HepG2 (cell line): ENCODE measurements around the gene ATG4B. TPM values are rescaled to one million over a fixed set of nuclear protein-coding genes. Genes with fewer than 3 reads are reported as not detected.

Experiments
- ATAC-seq: fragments of 200-7000 bp; cut with Tn5 transposase; 3 replicates; pipeline ENCODE4 v1.9.1; 2020; ENCODE audit warnings: mild to moderate bottlenecking, moderate library complexity
- BruUV-seq: library from RNA; stranded (reverse); fragments of 400-500 nt; replicated peaks from 2 replicates; lab custom pipeline; 2021; lab: Mats Ljungman, UMichigan
- CTCF ChIA-PET: fragments of 300-600 bp; formaldehyde crosslinking; extraction: SDS; loops from one replicate; lab custom pipeline; 2021; ENCODE audit warnings: low total read pairs, inconsistent platforms, low intra/inter-chr PET ratio; lab: Yijun Ruan, JAX
- POLR2A ChIA-PET: fragments of 350-600 bp; sonication (Branson Sonifier 250); formaldehyde crosslinking; loops from one replicate; lab custom pipeline; 2020; ENCODE audit warnings: antibody characterized with exemption, inconsistent platforms; lab: Yijun Ruan, JAX
- DNase-seq: peaks from one replicate; pipeline ENCODE4 v3.0.0-alpha.2; 2015; ENCODE audit warnings: low spot score
- FAIRE-seq: peaks from 3 replicates; lab custom pipeline; 2011; peaks lifted over from hg19 to GRCh38; lab: Jason Lieb, UNC
- H2AFZ ChIP-seq: one replicate; pipeline ENCODE4 v1.6.1; 2011; ENCODE audit warnings: low read length, inconsistent platforms
- H3K27ac ChIP-seq: fragments of 300-600 bp; 3 replicates; pipeline ENCODE4 v1.8.0; 2011; ENCODE audit warnings: mixed run types, mild to moderate bottlenecking, mixed read lengths, low read length, inconsistent platforms; ENCODE audit not compliant: insufficient read depth; ENCODE audit errors: extremely low read length
- H3K27me3 ChIP-seq, 2 experiments: fragments of 200-600 bp in 1 of 2; 2 replicates in 1 of 2; 3 replicates in 1 of 2; pipeline versions ENCODE4 v1.6.0 to v1.8.0; 2011; ENCODE audit warnings: low read length in 2 of 2, mild to moderate bottlenecking in 2 of 2, moderate library complexity in 2 of 2, inconsistent platforms in 1 of 2; ENCODE audit not compliant: insufficient read depth in 2 of 2, control insufficient read depth in 1 of 2
- H3K36me3 ChIP-seq, 2 experiments: fragments of 200-600 bp in 1 of 2; replicated peaks in 1 of 2; 2 replicates in 1 of 2; 3 replicates in 1 of 2; pipeline versions ENCODE4 v1.5.1 to v1.8.0; 2011; ENCODE audit warnings: low read length in 2 of 2, inconsistent platforms in 1 of 2; ENCODE audit not compliant: insufficient read depth in 2 of 2, control insufficient read depth in 1 of 2
- H3K4me1 ChIP-seq: 2 replicates; pipeline ENCODE4 v1.5.1; 2012; ENCODE audit warnings: low read length, inconsistent platforms; ENCODE audit not compliant: insufficient read depth
- H3K4me2 ChIP-seq: 2 replicates; pipeline ENCODE4 v1.6.0; 2011; ENCODE audit warnings: low read depth, low read length, inconsistent platforms
- H3K4me3 ChIP-seq, 3 experiments: fragments of 200-600 bp in 1 of 3; sonication (generic), shearing (Covaris generic) in 1 of 3; replicated peaks in 1 of 3; 2 replicates each; pipeline ENCODE4 v1.5.1; 2011 to 2016; ENCODE audit warnings: low read length in 3 of 3, inconsistent platforms in 2 of 3, low read depth in 2 of 3, mild to moderate bottlenecking in 2 of 3, control low read depth in 1 of 3, mixed read lengths in 1 of 3; ENCODE audit not compliant: insufficient read depth in 1 of 3
- H3K79me2 ChIP-seq: one replicate; pipeline ENCODE4 v1.6.1; 2011; ENCODE audit warnings: low read length, inconsistent platforms; ENCODE audit not compliant: insufficient read depth
- H3K9ac ChIP-seq: 2 replicates; pipeline ENCODE4 v1.6.0; 2011; ENCODE audit warnings: mild to moderate bottlenecking, low read depth, low read length, inconsistent platforms; ENCODE audit not compliant: insufficient read depth
- H3K9me3 ChIP-seq: 2 replicates; pipeline ENCODE4 v1.5.1; 2012; ENCODE audit warnings: mild to moderate bottlenecking, low read length
- H4K20me1 ChIP-seq: 2 replicates; pipeline ENCODE4 v1.6.0; 2011; ENCODE audit warnings: inconsistent platforms, mild to moderate bottlenecking, low read length, moderate library complexity; ENCODE audit not compliant: insufficient read depth
- ARID2 ChIP-seq: sonication (generic); formaldehyde crosslinking; IDR thresholded peaks from 2 replicates; pipeline ENCODE4 v1.8.1; 2022; ENCODE audit warnings: mild to moderate bottlenecking, missing genetic modification reagents, borderline replicate concordance
- CAMTA2 ChIP-seq: sonication (generic); formaldehyde crosslinking; IDR thresholded peaks from 2 replicates; pipeline ENCODE4 v1.4.0; 2020; ENCODE audit warnings: mild to moderate bottlenecking, missing genetic modification reagents, borderline replicate concordance
- HCFC1 ChIP-seq: fragments of 150-350 bp; IDR thresholded peaks from 2 replicates; pipeline ENCODE4 v1.6.1; 2014; ENCODE audit warnings: low read depth, low read length
- KAT2B ChIP-seq: fragments of 150-350 bp; IDR thresholded peaks from 2 replicates; pipeline ENCODE4 v1.6.1; 2014; ENCODE audit warnings: low read depth, low read length, borderline replicate concordance
- KDM5A ChIP-seq: fragments of 200-600 bp; sonication (generic); IDR thresholded peaks from 2 replicates; pipeline ENCODE4 v1.7.0; 2018; ENCODE audit warnings: antibody characterized with exemption, mild to moderate bottlenecking, low read length, borderline replicate concordance
- KDM5B ChIP-seq: sonication (generic); formaldehyde crosslinking; IDR thresholded peaks from 2 replicates; pipeline ENCODE4 v1.4.0; 2020; ENCODE audit warnings: missing genetic modification reagents, mild to moderate bottlenecking, borderline replicate concordance
- KLF13 ChIP-seq: sonication (generic); formaldehyde crosslinking; IDR thresholded peaks from 2 replicates; pipeline ENCODE4 v1.4.0; 2020; ENCODE audit warnings: mild to moderate bottlenecking, missing genetic modification reagents
- MBD4 ChIP-seq: IDR thresholded peaks from 2 replicates; pipeline ENCODE4 v1.6.1; 2012; ENCODE audit warnings: low read length, inconsistent platforms, borderline replicate concordance
- ONECUT2 ChIP-seq: sonication (generic); formaldehyde crosslinking; IDR thresholded peaks from 2 replicates; pipeline ENCODE4 v1.4.0; 2020; ENCODE audit warnings: missing genetic modification reagents
- PRMT3 ChIP-seq: sonication (generic); formaldehyde crosslinking; IDR thresholded peaks from 2 replicates; pipeline ENCODE4 v1.8.1; 2022; ENCODE audit warnings: low read depth, mild to moderate bottlenecking, moderate library complexity, missing genetic modification reagents, borderline replicate concordance
- RELA ChIP-seq: sonication (generic); formaldehyde crosslinking; IDR thresholded peaks from 2 replicates; pipeline ENCODE4 v1.4.0; 2020; ENCODE audit warnings: missing genetic modification reagents
- ZNF17 ChIP-seq: sonication (generic); formaldehyde crosslinking; IDR thresholded peaks from 2 replicates; pipeline ENCODE4 v1.5.0; 2020; ENCODE audit warnings: mild to moderate bottlenecking, missing genetic modification reagents
- ZNF3 ChIP-seq: IDR thresholded peaks from 2 replicates; pipeline ENCODE4 v1.7.0; 2017; ENCODE audit warnings: inconsistent platforms
- ZNF530 ChIP-seq: sonication (generic); formaldehyde crosslinking; IDR thresholded peaks from 2 replicates; pipeline ENCODE4 v1.5.0; 2020; ENCODE audit warnings: low read depth, mild to moderate bottlenecking, missing genetic modification reagents
- WGBS: methylation state at CpG from one replicate; pipeline ENCODE4 v1.1.6; 2017; ENCODE audit warnings: low lambda C conversion rate; 5-methylcytosine and 5-hydroxymethylcytosine counted together
- in situ Hi-C: cut with HindIII; loops from 2 replicates; pipeline ENCODE4 v1.10.0; 2017; ENCODE audit warnings: low pct_unique_long_range_greater_than_20kb; ENCODE audit not compliant: extremely low pct_ligation_motif_present
- intact Hi-C: fragments of 100-400 bp; cut with micrococcal nuclease; formaldehyde crosslinking; loops from one replicate; pipeline ENCODE4 v1.10.0; 2022; ENCODE audit not compliant: unreplicated experiment
- polyA plus RNA-seq, 8 experiments: library from polyadenylated mRNA; depleted of rRNA in 3 of 8; stranded (reverse) in 7 of 8; unstranded in 1 of 8; fragments of >200 nt; fragmentation: Illumina TruSeq in 4 of 8; extraction: Trizol in 4 of 8; gene quantifications; 2 replicates each; pipeline versions ENCODE4 v1.2.1 to v1.2.3, GENCODE V29; 2011 to 2016; ENCODE audit warnings: low read depth in 4 of 8, missing spikeins in 1 of 8, mixed read lengths in 1 of 8; ENCODE audit not compliant: insufficient read depth in 1 of 8
- total RNA-seq, 5 experiments: library from RNA; depleted of rRNA; stranded (reverse); fragments of >200 nt; fragmentation: Illumina TruSeq; extraction: Trizol; gene quantifications; 2 replicates each; pipeline ENCODE4 v1.2.3, GENCODE V29; 2016; ENCODE audit warnings: low read depth in 1 of 5
- TF ChIP-seq, protein P1 (sequence below): sonication (generic); formaldehyde crosslinking; IDR thresholded peaks from 2 replicates; pipeline ENCODE4 v1.4.0; 2020; ENCODE audit warnings: missing genetic modification reagents, borderline replicate concordance
- TF ChIP-seq, protein P2 (sequence below): sonication (generic); formaldehyde crosslinking; conservative IDR thresholded peaks from 2 replicates; pipeline ENCODE4 v1.4.0; 2020; ENCODE audit warnings: missing genetic modification reagents

ATG4B gene
- total and polyA plus RNA-seq, 2 of the 13 experiments (the other 11 are each of a cell fraction or from before 2014, with no cell fraction given): 95.5 to 239 TPM

DNA sequence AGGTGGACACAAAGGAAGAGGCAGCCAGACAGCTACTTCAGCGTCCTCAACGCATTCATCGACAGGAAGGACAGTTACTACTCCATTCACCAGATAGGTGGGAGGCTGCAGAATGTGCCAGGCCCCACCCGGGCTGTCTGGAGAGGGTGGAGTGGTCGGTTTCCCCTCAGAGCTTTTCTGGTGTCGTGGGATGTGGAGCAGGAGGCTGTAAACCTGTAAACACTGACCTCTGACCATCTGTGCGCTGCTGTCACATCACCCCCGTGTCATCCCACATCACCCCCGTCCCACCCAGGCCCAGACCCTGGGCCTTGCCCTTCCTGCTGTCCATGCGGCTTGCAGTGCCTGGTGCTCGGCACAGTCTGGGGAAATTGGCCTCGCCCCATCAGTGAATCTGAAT is 17.1 kb downstream of the ATG4B start:
- DNase-seq (no peak), FAIRE-seq (no peak), ATAC-seq (no peak)
- ChIA-PET POLR2A (no interaction called here), CTCF (no interaction called here)
- Histone ChIP-seq H3K4me1 (peaks cover 28% of the 10 kb centered on the region), H3K4me2 (no peak overlapping the region), H3K27ac (no peak overlapping the region), H3K9me3 (no peaks in the 10 kb centered on the region), H4K20me1 (no peaks in the 10 kb centered on the region), H3K9ac (no peak overlapping the region), H2AFZ (no peak overlapping the region), H3K4me3 (no peak overlapping the region), H3K79me2 (peaks cover 37% of the 10 kb centered on the region), H3K36me3 (peaks cover 36 to 74% of the 10 kb centered on the region in 2 experiments), H3K27me3 (no peaks in the 10 kb centered on the region)
- BruUV-seq: no TSS peak
- intact Hi-C loops: no loop called here
- in situ Hi-C loops: no loop called here
- TF ChIP-seq HCFC1 (no peak), RELA (CRISPR knock-in tag) (no peak), ONECUT2 (CRISPR knock-in tag) (no peak), KDM5B (CRISPR knock-in tag) (no peak), PRMT3 (no peak), ZNF530 (CRISPR knock-in tag) (no peak), KLF13 (CRISPR knock-in tag) (no peak), KDM5A (no peak), ARID2 (CRISPR knock-in tag) (no peak), CAMTA2 (CRISPR knock-in tag) (no peak), ZNF3 (CRISPR knock-in tag) (no peak), KAT2B (no peak), ZNF17 (no peak), MBD4 (no peak)
- TF ChIP-seq, protein P1, sequence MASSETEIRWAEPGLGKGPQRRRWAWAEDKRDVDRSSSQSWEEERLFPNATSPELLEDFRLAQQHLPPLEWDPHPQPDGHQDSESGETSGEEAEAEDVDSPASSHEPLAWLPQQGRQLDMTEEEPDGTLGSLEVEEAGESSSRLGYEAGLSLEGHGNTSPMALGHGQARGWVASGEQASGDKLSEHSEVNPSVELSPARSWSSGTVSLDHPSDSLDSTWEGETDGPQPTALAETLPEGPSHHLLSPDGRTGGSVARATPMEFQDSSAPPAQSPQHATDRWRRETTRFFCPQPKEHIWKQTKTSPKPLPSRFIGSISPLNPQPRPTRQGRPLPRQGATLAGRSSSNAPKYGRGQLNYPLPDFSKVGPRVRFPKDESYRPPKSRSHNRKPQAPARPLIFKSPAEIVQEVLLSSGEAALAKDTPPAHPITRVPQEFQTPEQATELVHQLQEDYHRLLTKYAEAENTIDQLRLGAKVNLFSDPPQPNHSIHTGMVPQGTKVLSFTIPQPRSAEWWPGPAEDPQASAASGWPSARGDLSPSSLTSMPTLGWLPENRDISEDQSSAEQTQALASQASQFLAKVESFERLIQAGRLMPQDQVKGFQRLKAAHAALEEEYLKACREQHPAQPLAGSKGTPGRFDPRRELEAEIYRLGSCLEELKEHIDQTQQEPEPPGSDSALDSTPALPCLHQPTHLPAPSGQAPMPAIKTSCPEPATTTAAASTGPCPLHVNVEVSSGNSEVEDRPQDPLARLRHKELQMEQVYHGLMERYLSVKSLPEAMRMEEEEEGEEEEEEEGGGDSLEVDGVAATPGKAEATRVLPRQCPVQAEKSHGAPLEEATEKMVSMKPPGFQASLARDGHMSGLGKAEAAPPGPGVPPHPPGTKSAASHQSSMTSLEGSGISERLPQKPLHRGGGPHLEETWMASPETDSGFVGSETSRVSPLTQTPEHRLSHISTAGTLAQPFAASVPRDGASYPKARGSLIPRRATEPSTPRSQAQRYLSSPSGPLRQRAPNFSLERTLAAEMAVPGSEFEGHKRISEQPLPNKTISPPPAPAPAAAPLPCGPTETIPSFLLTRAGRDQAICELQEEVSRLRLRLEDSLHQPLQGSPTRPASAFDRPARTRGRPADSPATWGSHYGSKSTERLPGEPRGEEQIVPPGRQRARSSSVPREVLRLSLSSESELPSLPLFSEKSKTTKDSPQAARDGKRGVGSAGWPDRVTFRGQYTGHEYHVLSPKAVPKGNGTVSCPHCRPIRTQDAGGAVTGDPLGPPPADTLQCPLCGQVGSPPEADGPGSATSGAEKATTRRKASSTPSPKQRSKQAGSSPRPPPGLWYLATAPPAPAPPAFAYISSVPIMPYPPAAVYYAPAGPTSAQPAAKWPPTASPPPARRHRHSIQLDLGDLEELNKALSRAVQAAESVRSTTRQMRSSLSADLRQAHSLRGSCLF (CRISPR knock-in tag): no peak
- TF ChIP-seq, protein P2, sequence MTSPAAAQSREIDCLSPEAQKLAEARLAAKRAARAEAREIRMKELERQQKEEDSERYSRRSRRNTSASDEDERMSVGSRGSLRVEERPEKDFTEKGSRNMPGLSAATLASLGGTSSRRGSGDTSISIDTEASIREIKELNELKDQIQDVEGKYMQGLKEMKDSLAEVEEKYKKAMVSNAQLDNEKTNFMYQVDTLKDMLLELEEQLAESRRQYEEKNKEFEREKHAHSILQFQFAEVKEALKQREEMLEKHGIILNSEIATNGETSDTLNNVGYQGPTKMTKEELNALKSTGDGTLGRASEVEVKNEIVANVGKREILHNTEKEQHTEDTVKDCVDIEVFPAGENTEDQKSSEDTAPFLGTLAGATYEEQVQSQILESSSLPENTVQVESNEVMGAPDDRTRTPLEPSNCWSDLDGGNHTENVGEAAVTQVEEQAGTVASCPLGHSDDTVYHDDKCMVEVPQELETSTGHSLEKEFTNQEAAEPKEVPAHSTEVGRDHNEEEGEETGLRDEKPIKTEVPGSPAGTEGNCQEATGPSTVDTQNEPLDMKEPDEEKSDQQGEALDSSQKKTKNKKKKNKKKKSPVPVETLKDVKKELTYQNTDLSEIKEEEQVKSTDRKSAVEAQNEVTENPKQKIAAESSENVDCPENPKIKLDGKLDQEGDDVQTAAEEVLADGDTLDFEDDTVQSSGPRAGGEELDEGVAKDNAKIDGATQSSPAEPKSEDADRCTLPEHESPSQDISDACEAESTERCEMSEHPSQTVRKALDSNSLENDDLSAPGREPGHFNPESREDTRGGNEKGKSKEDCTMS (CRISPR knock-in tag): no peak
- 96% methylated on average over 12 of the region's 12 CpGs for WGBS
